Mesodermal cell (in vitro differentiated cells): Measurements from ENCODE around the gene REELD1.

Experiments used
- H3K27ac ChIP-seq: 2 replicates; pipeline ENCODE4 v1.7.0; 2013; ENCODE audit warnings: mild to moderate bottlenecking, low read depth, low read length, moderate library complexity; ENCODE audit not compliant: severe bottlenecking
- H3K36me3 ChIP-seq: 2 replicates; pipeline ENCODE4 v1.7.1; 2013; ENCODE audit warnings: mild to moderate bottlenecking, low read length, moderate library complexity; ENCODE audit not compliant: control insufficient read depth, insufficient read depth
- H3K4me1 ChIP-seq: one replicate; pipeline ENCODE4 v1.7.1; 2013; ENCODE audit warnings: mild to moderate bottlenecking, low read length; ENCODE audit not compliant: insufficient read depth, control insufficient read depth, poor library complexity, severe bottlenecking
- H3K4me3 ChIP-seq: 2 replicates; pipeline ENCODE4 v1.7.0; 2013; ENCODE audit warnings: low read length, control low read depth, mild to moderate bottlenecking; ENCODE audit not compliant: insufficient read depth, poor library complexity, severe bottlenecking; ENCODE audit errors: extremely low read depth
- H3K9me3 ChIP-seq: 2 replicates; pipeline ENCODE4 v1.7.1; 2013; ENCODE audit warnings: mild to moderate bottlenecking, low read length, moderate library complexity; ENCODE audit not compliant: control insufficient read depth
- WGBS, 2 experiments: methylation state at CpG; one replicate each; pipeline ENCODE4 v1.1.5; 2013; ENCODE audit warnings: missing lambda C conversion rate in 2 of 2; ENCODE audit not compliant: insufficient coverage in 2 of 2; 5-methylcytosine and 5-hydroxymethylcytosine counted together

The REELD1 gene

GRCh38 chr4:146186596-146186995 is 27.7 kb upstream of the REELD1 start:
- Histone ChIP-seq H3K4me1 (no peaks in the 10 kb centered on the region), H3K36me3 (peaks cover 64% of the 10 kb centered on the region), H3K9me3 (no peaks in the 10 kb centered on the region), H3K27ac (no peak overlapping the region), H3K4me3 (no peak overlapping the region)
- WGBS, 2 experiments: 88 to 100% methylated on average over 1 to 3 of the region's 3 CpGs

- no peaks in the 10 kb centered on the region for H3K9me3 ChIP-seq
- no peak overlapping the region for H3K27ac ChIP-seq
- no peak overlapping the region for H3K4me3 ChIP-seq
- no peaks in the 10 kb centered on the region for H3K4me1 ChIP-seq
- peaks cover 56% of the 10 kb centered on the region for H3K36me3 ChIP-seq
- 100% methylated on average over 1 of the region's 2 CpGs for WGBS, 2 experiments
Observed at GRCh38 chr4:146190456-146190855, 23.9 kb upstream of the REELD1 start.

- no peak overlapping the region for H3K4me3 ChIP-seq
- no peaks in the 10 kb centered on the region for H3K4me1 ChIP-seq
- H3K9me3 ChIP-seq: no peaks in the 10 kb centered on the region
- peaks cover 48% of the 10 kb centered on the region for H3K36me3 ChIP-seq
- WGBS, 2 experiments: 90 to 96% methylated on average over 4 to 5 of the region's 9 CpGs
- H3K27ac ChIP-seq: no peak overlapping the region
Observed at GRCh38 chr4:146191766-146192458, 22.4 kb upstream of the REELD1 start.

- no peaks in the 10 kb centered on the region for H3K9me3 ChIP-seq
- H3K4me3 ChIP-seq: no peak overlapping the region
- no peaks in the 10 kb centered on the region for H3K4me1 ChIP-seq
- 92% methylated on average over 4 of the region's 5 CpGs; no CpG with 5 or more reads in 1 of the 2 experiments for WGBS, 2 experiments
- H3K27ac ChIP-seq: no peak overlapping the region
- peaks cover 32% of the 10 kb centered on the region for H3K36me3 ChIP-seq
Observed at GRCh38 chr4:146193628-146194027, 20.7 kb upstream of the REELD1 start.

GRCh38 chr4:146194212-146194611 is 20.1 kb upstream of the REELD1 start:
- Histone ChIP-seq H3K4me1 (no peaks in the 10 kb centered on the region), H3K27ac (no peak overlapping the region), H3K9me3 (no peaks in the 10 kb centered on the region), H3K36me3 (peaks cover 27% of the 10 kb centered on the region), H3K4me3 (no peak overlapping the region)

- no peaks in the 10 kb centered on the region for H3K4me1 ChIP-seq
- no peak overlapping the region for H3K27ac ChIP-seq
- H3K36me3 ChIP-seq: no peaks in the 10 kb centered on the region
- WGBS, 2 experiments: no CpG with 5 or more reads among the region's 2 CpGs
- H3K4me3 ChIP-seq: no peak overlapping the region
- H3K9me3 ChIP-seq: no peaks in the 10 kb centered on the region
Observed at GRCh38 chr4:146202665-146203064, 11.7 kb upstream of the REELD1 start.

- Histone ChIP-seq H3K27ac (no peak overlapping the region), H3K36me3 (no peaks in the 10 kb centered on the region)
- 97% methylated on average over 3 to 5 of the region's 5 CpGs for WGBS, 2 experiments
Observed at GRCh38 chr4:146207410-146207809, 6.9 kb upstream of the REELD1 start.

GRCh38 chr4:146210890-146211289 is 3.4 kb upstream of the REELD1 start:
- WGBS, 2 experiments: no CpG with 5 or more reads among the region's 2 CpGs

More at GRCh38 chr4:146207410-146207809, 6.9 kb upstream of the REELD1 start:
- no peak overlapping the region for H3K4me3 ChIP-seq
- no peaks in the 10 kb centered on the region for H3K9me3 ChIP-seq
- H3K4me1 ChIP-seq: no peaks in the 10 kb centered on the region

GRCh38 chr4:146211440-146211839 is 2.9 kb upstream of the REELD1 start:
- H3K4me1 ChIP-seq: no peaks in the 10 kb centered on the region
- WGBS, 2 experiments: 94 to 100% methylated on average over 2 of the region's 7 CpGs
- no peak overlapping the region for H3K27ac ChIP-seq

More at GRCh38 chr4:146210890-146211289, 3.4 kb upstream of the REELD1 start:
- Histone ChIP-seq H3K27ac (no peak overlapping the region), H3K36me3 (no peaks in the 10 kb centered on the region), H3K9me3 (no peaks in the 10 kb centered on the region), H3K4me3 (no peak overlapping the region), H3K4me1 (no peaks in the 10 kb centered on the region)

GRCh38 chr4:146212781-146213180 is 1.6 kb upstream of the REELD1 start:
- WGBS, 2 experiments: 95% methylated on average over 4 of the region's 9 CpGs
- Histone ChIP-seq H3K4me3 (no peak overlapping the region), H3K9me3 (no peaks in the 10 kb centered on the region), H3K4me1 (no peaks in the 10 kb centered on the region), H3K27ac (no peak overlapping the region), H3K36me3 (no peaks in the 10 kb centered on the region)

More at GRCh38 chr4:146211440-146211839, 2.9 kb upstream of the REELD1 start:
- no peaks in the 10 kb centered on the region for H3K36me3 ChIP-seq
- no peaks in the 10 kb centered on the region for H3K9me3 ChIP-seq
- H3K4me3 ChIP-seq: no peak overlapping the region

GRCh38 chr4:146222313-146222712 is 8.0 kb downstream of the REELD1 start:
- WGBS, 2 experiments: 73 to 84% methylated on average over 4 to 8 of the region's 8 CpGs
- no peak overlapping the region for H3K4me3 ChIP-seq
- H3K27ac ChIP-seq: peak overlapping the region; percentile 11

More at GRCh38 chr4:146222313-146222712, 8.0 kb downstream of the REELD1 start:
- no peaks in the 10 kb centered on the region for H3K36me3 ChIP-seq
- peaks cover 3% of the 10 kb centered on the region for H3K4me1 ChIP-seq
- no peaks in the 10 kb centered on the region for H3K9me3 ChIP-seq
